Measurements from ENCODE around the gene ARMC12. TPM values are rescaled to one million over a fixed set of nuclear protein-coding genes. Genes with fewer than 3 reads are reported as not detected.
A peak's percentile ranks its signal among the peaks of the same experiment; 100 is the strongest.

ARMC12 gene
- total and polyA plus RNA-seq, 2 of the 13 experiments (the other 11 are each of a cell fraction or from before 2014, with no cell fraction given) = 1.3 TPM; not detected in 1

DNA sequence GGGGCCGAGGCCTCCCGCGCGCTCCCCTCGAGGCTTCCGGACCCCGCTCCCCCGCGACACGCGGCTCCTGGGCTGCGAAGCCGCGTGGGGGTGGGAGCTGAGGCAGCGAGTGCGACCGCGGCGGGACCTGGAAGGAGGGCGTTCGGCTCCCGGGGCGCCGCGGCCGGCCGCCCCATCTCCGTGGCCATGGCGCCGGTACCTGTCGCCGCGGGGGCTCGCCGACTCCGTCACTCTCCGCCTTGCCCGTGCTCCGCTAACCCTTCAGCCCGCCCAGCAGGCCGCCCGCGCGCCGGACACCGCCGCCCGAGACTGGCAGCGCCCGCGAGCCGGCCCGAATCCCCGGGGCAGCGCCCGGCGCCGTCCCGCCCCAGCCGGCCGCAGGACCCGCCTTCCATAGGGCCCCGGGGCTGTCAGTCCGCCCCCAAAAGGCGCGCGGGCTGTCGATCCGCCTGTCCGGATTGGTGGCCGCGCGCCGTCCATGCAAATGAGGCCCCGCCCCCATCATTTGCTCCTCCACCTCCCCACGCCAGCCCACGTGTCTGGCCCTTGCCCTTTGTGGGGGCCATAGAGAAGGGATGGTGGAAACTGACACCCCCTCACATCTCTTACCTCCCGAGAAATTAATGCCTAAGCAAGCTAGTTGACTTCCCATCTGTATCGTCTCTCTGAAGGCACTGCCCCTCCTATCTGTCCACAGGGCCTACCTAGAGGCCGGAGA lies 48.1 kb upstream of the ARMC12 start, which contains the start of gene FKBP5 (continued):
- no peak for TF ChIP-seq EHMT2 (IDR thresholded peaks at IDR 0.05; ENCODE audit: borderline replicate concordance, low read depth, low read length)
- no peak for TF ChIP-seq NONO (IDR thresholded peaks at IDR 0.05)
- no peak; the same call in 1 of the 2 replicates for TF ChIP-seq NONO (CRISPR knock-in tag; conservative IDR thresholded peaks at IDR 0.05)
- TF ChIP-seq LCORL (IDR thresholded peaks at IDR 0.05) = no peak; the same call in 1 of the 2 replicates
- TF ChIP-seq LCORL (CRISPR knock-in tag; IDR thresholded peaks at IDR 0.05) = peak; percentile 78
- no peak for TF ChIP-seq ZNF615 (CRISPR knock-in tag; IDR thresholded peaks at IDR 0.05; ENCODE audit: borderline replicate concordance)
- TF ChIP-seq HNF4A (CRISPR knock-in tag; IDR thresholded peaks at IDR 0.05) = peak; percentile 40
- no peak for TF ChIP-seq HNF4G (IDR thresholded peaks at IDR 0.05; ENCODE audit: borderline replicate concordance, low read depth, low read length)
- TF ChIP-seq HNF4G (CRISPR knock-in tag; IDR thresholded peaks at IDR 0.05; ENCODE audit: borderline replicate concordance, low read depth) = peak; percentile 17; the same call in 1 of the 2 replicates
- peak; percentile 68; the same call in 1 of the 2 replicates for TF ChIP-seq ERF (CRISPR knock-in tag; IDR thresholded peaks at IDR 0.05)
- TF ChIP-seq, protein P1, sequence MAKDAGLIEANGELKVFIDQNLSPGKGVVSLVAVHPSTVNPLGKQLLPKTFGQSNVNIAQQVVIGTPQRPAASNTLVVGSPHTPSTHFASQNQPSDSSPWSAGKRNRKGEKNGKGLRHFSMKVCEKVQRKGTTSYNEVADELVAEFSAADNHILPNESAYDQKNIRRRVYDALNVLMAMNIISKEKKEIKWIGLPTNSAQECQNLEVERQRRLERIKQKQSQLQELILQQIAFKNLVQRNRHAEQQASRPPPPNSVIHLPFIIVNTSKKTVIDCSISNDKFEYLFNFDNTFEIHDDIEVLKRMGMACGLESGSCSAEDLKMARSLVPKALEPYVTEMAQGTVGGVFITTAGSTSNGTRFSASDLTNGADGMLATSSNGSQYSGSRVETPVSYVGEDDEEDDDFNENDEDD (CRISPR knock-in tag; IDR thresholded peaks at IDR 0.05; ENCODE audit: borderline replicate concordance) = peak; percentile 95
- TF ChIP-seq, protein P2, sequence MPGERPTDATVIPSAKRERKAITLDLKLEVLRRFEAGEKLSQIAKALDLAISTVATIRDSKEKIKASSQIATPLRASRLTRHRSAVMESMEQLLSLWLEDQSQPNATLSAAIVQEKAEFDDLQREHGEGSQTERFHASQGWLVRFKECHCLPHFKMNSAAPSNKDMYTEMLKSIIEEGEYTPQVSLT (CRISPR knock-in tag; IDR thresholded peaks at IDR 0.05; ENCODE audit: borderline replicate concordance, low read depth) = no peak; the same call in 1 of the 2 replicates
- no peak for TF ChIP-seq XBP1 (CRISPR knock-in tag; IDR thresholded peaks at IDR 0.05)
- TF ChIP-seq CEBPG (CRISPR knock-in tag; IDR thresholded peaks at IDR 0.05) = 0 out of 2 replicates have a peak, but pooled peaks have one; percentile 30
- no peak for TF ChIP-seq MATR3 (CRISPR knock-in tag; IDR thresholded peaks at IDR 0.05)
- TF ChIP-seq PCBP1 (IDR thresholded peaks at IDR 0.05; ENCODE audit: borderline replicate concordance, low read depth, low read length) = 0 out of 2 replicates have a peak, but pooled peaks have one; percentile 51
- no peak for TF ChIP-seq ZNF256 (CRISPR knock-in tag; conservative IDR thresholded peaks at IDR 0.05)
- no peak for TF ChIP-seq FOXK1 (CRISPR knock-in tag; IDR thresholded peaks at IDR 0.05; ENCODE audit: borderline replicate concordance, low read depth)
- 0 out of 2 replicates have a peak, but pooled peaks have one; percentile 50 for TF ChIP-seq HNRNPL (IDR thresholded peaks at IDR 0.05; ENCODE audit: low read depth, low read length)
- TF ChIP-seq FOXM1 (CRISPR knock-in tag; IDR thresholded peaks at IDR 0.05) = no peak
- TF ChIP-seq, protein P3, sequence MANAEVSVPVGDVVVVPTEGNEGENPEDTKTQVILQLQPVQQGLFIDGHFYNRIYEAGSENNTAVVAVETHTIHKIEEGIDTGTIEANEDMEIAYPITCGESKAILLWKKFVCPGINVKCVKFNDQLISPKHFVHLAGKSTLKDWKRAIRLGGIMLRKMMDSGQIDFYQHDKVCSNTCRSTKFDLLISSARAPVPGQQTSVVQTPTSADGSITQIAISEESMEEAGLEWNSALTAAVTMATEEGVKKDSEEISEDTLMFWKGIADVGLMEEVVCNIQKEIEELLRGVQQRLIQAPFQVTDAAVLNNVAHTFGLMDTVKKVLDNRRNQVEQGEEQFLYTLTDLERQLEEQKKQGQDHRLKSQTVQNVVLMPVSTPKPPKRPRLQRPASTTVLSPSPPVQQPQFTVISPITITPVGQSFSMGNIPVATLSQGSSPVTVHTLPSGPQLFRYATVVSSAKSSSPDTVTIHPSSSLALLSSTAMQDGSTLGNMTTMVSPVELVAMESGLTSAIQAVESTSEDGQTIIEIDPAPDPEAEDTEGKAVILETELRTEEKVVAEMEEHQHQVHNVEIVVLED (CRISPR knock-in tag; IDR thresholded peaks at IDR 0.05; ENCODE audit: borderline replicate concordance) = peak; percentile 62
- TF ChIP-seq, protein P4, sequence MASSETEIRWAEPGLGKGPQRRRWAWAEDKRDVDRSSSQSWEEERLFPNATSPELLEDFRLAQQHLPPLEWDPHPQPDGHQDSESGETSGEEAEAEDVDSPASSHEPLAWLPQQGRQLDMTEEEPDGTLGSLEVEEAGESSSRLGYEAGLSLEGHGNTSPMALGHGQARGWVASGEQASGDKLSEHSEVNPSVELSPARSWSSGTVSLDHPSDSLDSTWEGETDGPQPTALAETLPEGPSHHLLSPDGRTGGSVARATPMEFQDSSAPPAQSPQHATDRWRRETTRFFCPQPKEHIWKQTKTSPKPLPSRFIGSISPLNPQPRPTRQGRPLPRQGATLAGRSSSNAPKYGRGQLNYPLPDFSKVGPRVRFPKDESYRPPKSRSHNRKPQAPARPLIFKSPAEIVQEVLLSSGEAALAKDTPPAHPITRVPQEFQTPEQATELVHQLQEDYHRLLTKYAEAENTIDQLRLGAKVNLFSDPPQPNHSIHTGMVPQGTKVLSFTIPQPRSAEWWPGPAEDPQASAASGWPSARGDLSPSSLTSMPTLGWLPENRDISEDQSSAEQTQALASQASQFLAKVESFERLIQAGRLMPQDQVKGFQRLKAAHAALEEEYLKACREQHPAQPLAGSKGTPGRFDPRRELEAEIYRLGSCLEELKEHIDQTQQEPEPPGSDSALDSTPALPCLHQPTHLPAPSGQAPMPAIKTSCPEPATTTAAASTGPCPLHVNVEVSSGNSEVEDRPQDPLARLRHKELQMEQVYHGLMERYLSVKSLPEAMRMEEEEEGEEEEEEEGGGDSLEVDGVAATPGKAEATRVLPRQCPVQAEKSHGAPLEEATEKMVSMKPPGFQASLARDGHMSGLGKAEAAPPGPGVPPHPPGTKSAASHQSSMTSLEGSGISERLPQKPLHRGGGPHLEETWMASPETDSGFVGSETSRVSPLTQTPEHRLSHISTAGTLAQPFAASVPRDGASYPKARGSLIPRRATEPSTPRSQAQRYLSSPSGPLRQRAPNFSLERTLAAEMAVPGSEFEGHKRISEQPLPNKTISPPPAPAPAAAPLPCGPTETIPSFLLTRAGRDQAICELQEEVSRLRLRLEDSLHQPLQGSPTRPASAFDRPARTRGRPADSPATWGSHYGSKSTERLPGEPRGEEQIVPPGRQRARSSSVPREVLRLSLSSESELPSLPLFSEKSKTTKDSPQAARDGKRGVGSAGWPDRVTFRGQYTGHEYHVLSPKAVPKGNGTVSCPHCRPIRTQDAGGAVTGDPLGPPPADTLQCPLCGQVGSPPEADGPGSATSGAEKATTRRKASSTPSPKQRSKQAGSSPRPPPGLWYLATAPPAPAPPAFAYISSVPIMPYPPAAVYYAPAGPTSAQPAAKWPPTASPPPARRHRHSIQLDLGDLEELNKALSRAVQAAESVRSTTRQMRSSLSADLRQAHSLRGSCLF (CRISPR knock-in tag; IDR thresholded peaks at IDR 0.05; ENCODE audit: borderline replicate concordance) = 0 out of 2 replicates have a peak, but pooled peaks have one; percentile 21
- TF ChIP-seq ZNF724P (CRISPR knock-in tag; IDR thresholded peaks at IDR 0.05; ENCODE audit: borderline replicate concordance) = peak; percentile 6; the same call in 1 of the 2 replicates

Data from HepG2 (cell line).